NCI-H345 treated with DMSO at 0.1 percent for 48 hours (cell line): Measurements from ENCODE around the gene PALS1.
"Not testable (repeated sequence)": the region's sequence is repeated elsewhere in the genome, so short reads cannot be mapped to it uniquely, and the experiment has no call there.

Source experiments
- DNase-seq: peaks from one replicate; lab custom pipeline; 2025; ENCODE audit not compliant: unreplicated experiment; lab: John Stamatoyannopoulos, UW

Gene PALS1

GRCh38 chr14:67257906-67258305, 16.7 kb downstream of the PALS1 start:
- DNase-seq, result no peak

- DNase-seq, result no peak
These were observed 19.7 kb downstream of the PALS1 start for GRCh38 chr14:67260965-67261364.

GRCh38 chr14:67263499-67264149, 22.4 kb downstream of the PALS1 start:
- no peak for DNase-seq

- no peak for DNase-seq
These were observed 23.9 kb downstream of the PALS1 start for GRCh38 chr14:67265131-67265530.

GRCh38 chr14:67267576-67268328, 26.5 kb downstream of the PALS1 start:
- no peak for DNase-seq

- DNase-seq, result no peak
These were observed 27.4 kb downstream of the PALS1 start for GRCh38 chr14:67268426-67269150.

- DNase-seq, result no peak
These were observed 28.2 kb downstream of the PALS1 start for GRCh38 chr14:67269298-67270060.

- no peak for DNase-seq
These were observed 29.0 kb downstream of the PALS1 start for GRCh38 chr14:67270145-67270753.

GRCh38 chr14:67270933-67271332, 29.7 kb downstream of the PALS1 start:
- no peak for DNase-seq

GRCh38 chr14:67273281-67273680, 32.0 kb downstream of the PALS1 start:
- not testable (repeated sequence) for DNase-seq

- no peak for DNase-seq
These were observed 34.9 kb downstream of the PALS1 start for GRCh38 chr14:67276131-67276530.

GRCh38 chr14:67280506-67280905, 39.3 kb downstream of the PALS1 start:
- DNase-seq, result no peak

- DNase-seq, result peak; percentile 22
These were observed 44.7 kb downstream of the PALS1 start for GRCh38 chr14:67285876-67286452.
